WTC11 (cell line): ENCODE results near the gene LRRC4. TPM values are rescaled to one million over a fixed set of nuclear protein-coding genes. Genes with fewer than 3 reads are reported as not detected.

Source experiments
- ATAC-seq: fragments of 200-7000 bp; cut with Tn5 transposase; 2 replicates; pipeline ENCODE4 v1.10.0; 2021; ENCODE audit warnings: mild to moderate bottlenecking, moderate library complexity
- CTCF ChIA-PET: fragments of 300-600 bp; sonication (Branson Sonifier 250); formaldehyde crosslinking; loops from one replicate; lab custom pipeline; 2021; ENCODE audit warnings: antibody characterized with exemption; lab: Charles Lee
- POLR2A ChIA-PET: fragments of 350-600 bp; sonication (Branson Sonifier 250); formaldehyde crosslinking; loops from one replicate; lab custom pipeline; 2021; ENCODE audit warnings: antibody characterized with exemption; lab: Charles Lee
- DNase-seq: peaks from one replicate; pipeline ENCODE4 v3.0.0; 2021; ENCODE audit warnings: low spot score
- H3K27ac Mint-ChIP-seq: 2 replicates; pipeline ENCODE4 v1.8.0; 2021; ENCODE audit warnings: mixed read lengths
- H3K27me3 Mint-ChIP-seq: 2 replicates; pipeline ENCODE4 v1.8.0; 2021; ENCODE audit warnings: low read depth, mild to moderate bottlenecking, moderate library complexity, mixed read lengths
- H3K36me3 Mint-ChIP-seq: 2 replicates; pipeline ENCODE4 v1.8.0; 2021; ENCODE audit warnings: mixed read lengths
- H3K4me1 Mint-ChIP-seq: 2 replicates; pipeline ENCODE4 v1.8.0; 2022; ENCODE audit warnings: mixed read lengths
- H3K4me3 Mint-ChIP-seq: 2 replicates; pipeline ENCODE4 v1.8.0; 2021; ENCODE audit warnings: mild to moderate bottlenecking, moderate library complexity, mixed read lengths
- H3K9me3 Mint-ChIP-seq: 2 replicates; pipeline ENCODE4 v1.8.0; 2021; ENCODE audit warnings: mixed read lengths
- CBFB ChIP-seq: sonication (generic); formaldehyde crosslinking; IDR thresholded peaks from 2 replicates; pipeline ENCODE4 v1.8.1; 2022; ENCODE audit warnings: mild to moderate bottlenecking, low read depth, missing genetic modification reagents
- ETV6 ChIP-seq: sonication (generic); formaldehyde crosslinking; IDR thresholded peaks from 2 replicates; pipeline ENCODE4 v1.8.1; 2022; ENCODE audit warnings: mild to moderate bottlenecking, missing genetic modification reagents
- GRHL2 ChIP-seq: fragments of 250-450 bp; sonication (Bioruptor Pico); IDR thresholded peaks from 2 replicates; pipeline ENCODE4 v1.8.0; 2022; ENCODE audit warnings: mild to moderate bottlenecking, moderate library complexity; ENCODE audit not compliant: insufficient replicate concordance, severe bottlenecking
- HMGA2 ChIP-seq: fragments of 250-450 bp; sonication (Bioruptor Pico); IDR thresholded peaks from 2 replicates; pipeline ENCODE4 v1.4.0; 2021; ENCODE audit warnings: mild to moderate bottlenecking, moderate library complexity
- KAT7 ChIP-seq: sonication (generic); formaldehyde crosslinking; IDR thresholded peaks from 2 replicates; pipeline ENCODE4 v1.8.1; 2023; ENCODE audit warnings: missing genetic modification reagents, mild to moderate bottlenecking, borderline replicate concordance
- SMAD3 ChIP-seq: sonication (generic); formaldehyde crosslinking; IDR thresholded peaks from 2 replicates; pipeline ENCODE4 v1.8.0; 2022; ENCODE audit warnings: missing genetic modification reagents, mild to moderate bottlenecking, borderline replicate concordance
- TCF7 ChIP-seq: sonication (generic); formaldehyde crosslinking; IDR thresholded peaks from 2 replicates; pipeline ENCODE4 v1.8.0; 2022; ENCODE audit warnings: mild to moderate bottlenecking, low read depth, missing genetic modification reagents, moderate library complexity
- ZNF232 ChIP-seq: sonication (generic); formaldehyde crosslinking; IDR thresholded peaks from 2 replicates; pipeline ENCODE4 v1.8.0; 2022; ENCODE audit warnings: mild to moderate bottlenecking, missing genetic modification reagents
- ZNF317 ChIP-seq: sonication (generic); formaldehyde crosslinking; IDR thresholded peaks from 2 replicates; pipeline ENCODE4 v1.8.1; 2023; ENCODE audit warnings: low read depth, mild to moderate bottlenecking, moderate library complexity, missing genetic modification reagents, borderline replicate concordance
- total RNA-seq: library from RNA; stranded (reverse); gene quantifications from 3 replicates; pipeline ENCODE4 v1.2.3, GENCODE V29; 2021
- TF ChIP-seq, protein P1 (sequence below): sonication (generic); formaldehyde crosslinking; IDR thresholded peaks from 2 replicates; pipeline ENCODE4 v1.8.1; 2023; ENCODE audit warnings: mild to moderate bottlenecking, moderate library complexity, missing genetic modification reagents
- TF ChIP-seq, protein P2 (sequence below): fragments of 250-450 bp; sonication (Bioruptor Pico); IDR thresholded peaks from 2 replicates; pipeline ENCODE4 v1.9.0; 2021; ENCODE audit warnings: moderate library complexity, mild to moderate bottlenecking, inconsistent platforms, borderline replicate concordance
- TF ChIP-seq, protein P3 (sequence below): sonication (generic); formaldehyde crosslinking; IDR thresholded peaks from 2 replicates; pipeline ENCODE4 v1.8.0; 2022; ENCODE audit warnings: mild to moderate bottlenecking, missing genetic modification reagents
- TF ChIP-seq, protein P4 (sequence below): fragments of 250-450 bp; sonication (Bioruptor Pico); IDR thresholded peaks from 2 replicates; pipeline ENCODE4 v1.8.0; 2021; ENCODE audit warnings: mild to moderate bottlenecking
- TF ChIP-seq, protein P5 (sequence below): fragments of 250-450 bp; sonication (Bioruptor Pico); IDR thresholded peaks from 2 replicates; pipeline ENCODE4 v2.1.2; 2022; ENCODE audit warnings: mild to moderate bottlenecking, moderate library complexity
- TF ChIP-seq, protein P6 (sequence below): fragments of 250-450 bp; sonication (Bioruptor Pico); conservative IDR thresholded peaks from 2 replicates; pipeline ENCODE4 v1.9.0; 2021; ENCODE audit warnings: mild to moderate bottlenecking
- TF ChIP-seq, protein P7 (sequence below): fragments of 250-450 bp; sonication (Bioruptor Pico); IDR thresholded peaks from 2 replicates; pipeline ENCODE4 v1.9.0; 2021; ENCODE audit warnings: mild to moderate bottlenecking

Gene LRRC4
- total RNA-seq, 1 experiment from 2014 or later = 14.9 TPM

DNA sequence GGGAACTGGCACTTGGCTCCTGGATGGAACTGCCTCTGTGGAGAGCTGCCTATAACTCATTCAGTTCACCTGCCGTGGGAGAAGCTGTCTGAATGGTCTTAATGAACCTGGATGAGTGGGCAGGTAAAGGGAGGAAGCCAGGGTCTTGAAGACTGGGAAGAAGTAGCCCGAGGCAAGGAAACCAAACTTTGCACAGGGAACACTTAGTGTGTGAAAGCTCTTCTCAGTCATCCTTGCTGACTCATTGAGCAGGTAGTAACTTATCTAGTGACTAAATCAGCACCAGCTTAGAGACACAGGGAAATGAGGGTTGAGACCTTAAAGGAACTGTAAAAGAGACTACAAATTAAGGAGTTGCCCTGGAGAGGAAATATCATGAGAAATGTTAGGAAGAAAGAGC, 9.9 kb downstream of the LRRC4 start:
- no peak overlapping the region; the same call in 1 of the 2 replicates for H3K27ac Mint-ChIP-seq

More for the DNA sequence above, 9.9 kb downstream of the LRRC4 start:
- Mint-ChIP-seq H3K9me3 (no peaks in the 10 kb centered on the region), H3K4me1 (peaks cover 84% of the 10 kb centered on the region), H3K36me3 (peaks cover 3% of the 10 kb centered on the region; the same call in 1 of the 2 replicates), H3K27me3 (no peaks in the 10 kb centered on the region), H3K4me3 (no peak overlapping the region)
- ChIA-PET POLR2A (no interaction called here), CTCF (interaction anchor here (0.7 to 3.5 kb wide), 6 partner anchors 9 to 229 kb away, joined by 3 to 16 read pairs (median 6); partner anchors contain the start of gene LRRC4)
- DNase-seq = no peak
- ATAC-seq = no peak
- TF ChIP-seq CBFB (CRISPR knock-in tag) (no peak), ZNF317 (no peak), KAT7 (CRISPR knock-in tag) (no peak), TCF7 (CRISPR knock-in tag) (no peak), ZNF232 (CRISPR knock-in tag) (no peak), SMAD3 (no peak), GRHL2 (CRISPR knock-in tag) (no peak), ETV6 (no peak), HMGA2 (no peak)
- TF ChIP-seq, protein P1, sequence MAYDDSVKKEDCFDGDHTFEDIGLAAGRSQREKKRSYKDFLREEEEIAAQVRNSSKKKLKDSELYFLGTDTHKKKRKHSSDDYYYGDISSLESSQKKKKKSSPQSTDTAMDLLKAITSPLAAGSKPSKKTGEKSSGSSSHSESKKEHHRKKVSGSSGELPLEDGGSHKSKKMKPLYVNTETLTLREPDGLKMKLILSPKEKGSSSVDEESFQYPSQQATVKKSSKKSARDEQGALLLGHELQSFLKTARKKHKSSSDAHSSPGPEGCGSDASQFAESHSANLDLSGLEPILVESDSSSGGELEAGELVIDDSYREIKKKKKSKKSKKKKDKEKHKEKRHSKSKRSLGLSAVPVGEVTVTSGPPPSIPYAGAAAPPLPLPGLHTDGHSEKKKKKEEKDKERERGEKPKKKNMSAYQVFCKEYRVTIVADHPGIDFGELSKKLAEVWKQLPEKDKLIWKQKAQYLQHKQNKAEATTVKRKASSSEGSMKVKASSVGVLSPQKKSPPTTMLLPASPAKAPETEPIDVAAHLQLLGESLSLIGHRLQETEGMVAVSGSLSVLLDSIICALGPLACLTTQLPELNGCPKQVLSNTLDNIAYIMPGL = no peak
- TF ChIP-seq, protein P2, sequence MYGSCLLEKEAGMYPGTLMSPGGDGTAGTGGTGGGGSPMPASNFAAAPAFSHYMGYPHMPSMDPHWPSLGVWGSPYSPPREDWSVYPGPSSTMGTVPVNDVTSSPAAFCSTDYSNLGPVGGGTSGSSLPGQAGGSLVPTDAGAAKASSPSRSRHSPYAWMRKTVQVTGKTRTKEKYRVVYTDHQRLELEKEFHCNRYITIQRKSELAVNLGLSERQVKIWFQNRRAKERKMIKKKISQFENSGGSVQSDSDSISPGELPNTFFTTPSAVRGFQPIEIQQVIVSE (CRISPR knock-in tag) = no peak
- TF ChIP-seq, protein P3, sequence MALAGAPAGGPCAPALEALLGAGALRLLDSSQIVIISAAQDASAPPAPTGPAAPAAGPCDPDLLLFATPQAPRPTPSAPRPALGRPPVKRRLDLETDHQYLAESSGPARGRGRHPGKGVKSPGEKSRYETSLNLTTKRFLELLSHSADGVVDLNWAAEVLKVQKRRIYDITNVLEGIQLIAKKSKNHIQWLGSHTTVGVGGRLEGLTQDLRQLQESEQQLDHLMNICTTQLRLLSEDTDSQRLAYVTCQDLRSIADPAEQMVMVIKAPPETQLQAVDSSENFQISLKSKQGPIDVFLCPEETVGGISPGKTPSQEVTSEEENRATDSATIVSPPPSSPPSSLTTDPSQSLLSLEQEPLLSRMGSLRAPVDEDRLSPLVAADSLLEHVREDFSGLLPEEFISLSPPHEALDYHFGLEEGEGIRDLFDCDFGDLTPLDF (CRISPR knock-in tag) = no peak
- TF ChIP-seq, protein P4, sequence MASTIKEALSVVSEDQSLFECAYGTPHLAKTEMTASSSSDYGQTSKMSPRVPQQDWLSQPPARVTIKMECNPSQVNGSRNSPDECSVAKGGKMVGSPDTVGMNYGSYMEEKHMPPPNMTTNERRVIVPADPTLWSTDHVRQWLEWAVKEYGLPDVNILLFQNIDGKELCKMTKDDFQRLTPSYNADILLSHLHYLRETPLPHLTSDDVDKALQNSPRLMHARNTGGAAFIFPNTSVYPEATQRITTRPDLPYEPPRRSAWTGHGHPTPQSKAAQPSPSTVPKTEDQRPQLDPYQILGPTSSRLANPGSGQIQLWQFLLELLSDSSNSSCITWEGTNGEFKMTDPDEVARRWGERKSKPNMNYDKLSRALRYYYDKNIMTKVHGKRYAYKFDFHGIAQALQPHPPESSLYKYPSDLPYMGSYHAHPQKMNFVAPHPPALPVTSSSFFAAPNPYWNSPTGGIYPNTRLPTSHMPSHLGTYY (CRISPR knock-in tag) = no peak
- TF ChIP-seq, protein P5, sequence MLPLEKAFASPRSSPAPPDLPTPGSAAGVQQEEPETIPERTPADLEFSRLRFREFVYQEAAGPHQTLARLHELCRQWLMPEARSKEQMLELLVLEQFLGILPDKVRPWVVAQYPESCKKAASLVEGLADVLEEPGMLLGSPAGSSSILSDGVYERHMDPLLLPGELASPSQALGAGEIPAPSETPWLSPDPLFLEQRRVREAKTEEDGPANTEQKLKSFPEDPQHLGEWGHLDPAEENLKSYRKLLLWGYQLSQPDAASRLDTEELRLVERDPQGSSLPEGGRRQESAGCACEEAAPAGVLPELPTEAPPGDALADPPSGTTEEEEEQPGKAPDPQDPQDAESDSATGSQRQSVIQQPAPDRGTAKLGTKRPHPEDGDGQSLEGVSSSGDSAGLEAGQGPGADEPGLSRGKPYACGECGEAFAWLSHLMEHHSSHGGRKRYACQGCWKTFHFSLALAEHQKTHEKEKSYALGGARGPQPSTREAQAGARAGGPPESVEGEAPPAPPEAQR (CRISPR knock-in tag) = no peak
- TF ChIP-seq, protein P6, sequence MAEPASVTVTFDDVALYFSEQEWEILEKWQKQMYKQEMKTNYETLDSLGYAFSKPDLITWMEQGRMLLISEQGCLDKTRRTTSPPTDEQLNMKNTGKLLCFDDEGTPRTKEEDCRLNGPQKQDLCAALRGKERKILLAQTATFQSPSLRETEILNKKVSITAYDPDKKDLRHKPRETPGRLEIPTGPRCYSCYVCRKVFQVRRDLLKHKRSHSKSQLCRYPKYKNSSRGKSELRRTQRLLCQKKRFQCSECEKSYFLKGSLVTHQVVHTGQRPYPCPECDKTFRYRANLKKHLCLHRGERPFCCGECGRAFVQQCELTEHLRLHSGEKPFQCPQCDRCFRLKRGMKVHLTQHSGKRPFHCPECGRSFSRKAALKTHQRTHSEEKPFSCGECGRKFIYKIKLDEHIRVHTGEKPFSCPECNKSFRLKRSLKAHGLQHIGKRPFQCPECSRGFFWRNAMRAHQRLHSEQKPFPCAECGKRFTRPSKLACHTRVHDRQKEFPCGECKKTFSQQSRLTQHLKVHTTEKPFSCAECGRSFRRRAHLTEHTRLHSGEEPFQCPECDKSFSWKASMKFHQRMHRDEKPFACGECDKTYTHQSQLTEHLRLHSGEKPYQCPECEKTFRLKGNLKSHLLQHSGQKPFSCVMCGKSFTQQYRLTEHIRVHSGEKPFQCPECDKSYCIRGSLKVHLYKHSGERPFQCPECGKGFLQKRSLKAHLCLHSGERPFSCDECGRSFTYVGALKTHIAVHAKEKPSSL (CRISPR knock-in tag) = no peak
- TF ChIP-seq, protein P7, sequence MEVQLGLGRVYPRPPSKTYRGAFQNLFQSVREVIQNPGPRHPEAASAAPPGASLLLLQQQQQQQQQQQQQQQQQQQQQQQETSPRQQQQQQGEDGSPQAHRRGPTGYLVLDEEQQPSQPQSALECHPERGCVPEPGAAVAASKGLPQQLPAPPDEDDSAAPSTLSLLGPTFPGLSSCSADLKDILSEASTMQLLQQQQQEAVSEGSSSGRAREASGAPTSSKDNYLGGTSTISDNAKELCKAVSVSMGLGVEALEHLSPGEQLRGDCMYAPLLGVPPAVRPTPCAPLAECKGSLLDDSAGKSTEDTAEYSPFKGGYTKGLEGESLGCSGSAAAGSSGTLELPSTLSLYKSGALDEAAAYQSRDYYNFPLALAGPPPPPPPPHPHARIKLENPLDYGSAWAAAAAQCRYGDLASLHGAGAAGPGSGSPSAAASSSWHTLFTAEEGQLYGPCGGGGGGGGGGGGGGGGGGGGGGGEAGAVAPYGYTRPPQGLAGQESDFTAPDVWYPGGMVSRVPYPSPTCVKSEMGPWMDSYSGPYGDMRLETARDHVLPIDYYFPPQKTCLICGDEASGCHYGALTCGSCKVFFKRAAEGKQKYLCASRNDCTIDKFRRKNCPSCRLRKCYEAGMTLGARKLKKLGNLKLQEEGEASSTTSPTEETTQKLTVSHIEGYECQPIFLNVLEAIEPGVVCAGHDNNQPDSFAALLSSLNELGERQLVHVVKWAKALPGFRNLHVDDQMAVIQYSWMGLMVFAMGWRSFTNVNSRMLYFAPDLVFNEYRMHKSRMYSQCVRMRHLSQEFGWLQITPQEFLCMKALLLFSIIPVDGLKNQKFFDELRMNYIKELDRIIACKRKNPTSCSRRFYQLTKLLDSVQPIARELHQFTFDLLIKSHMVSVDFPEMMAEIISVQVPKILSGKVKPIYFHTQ (CRISPR knock-in tag) = no peak
